Parathyroid adenoma (tissue), 2 donors: ENCODE measurements around the gene PCNX2.

Experiments
- H2AFZ ChIP-seq: fragments of 300-600 bp; sonication (generic); one replicate; pipeline ENCODE4 v1.7.0; 2017; ENCODE audit warnings: antibody characterized with exemption, mild to moderate bottlenecking
- H3K27ac ChIP-seq: fragments of 300-600 bp; sonication (generic); one replicate; pipeline ENCODE4 v1.7.0; 2017
- H3K27me3 ChIP-seq: fragments of 300-600 bp; sonication (generic); one replicate; pipeline ENCODE4 v1.7.0; 2017; ENCODE audit warnings: low read length; ENCODE audit not compliant: control insufficient read depth, insufficient read depth
- H3K36me3 ChIP-seq: fragments of 300-600 bp; sonication (generic); one replicate; pipeline ENCODE4 v1.7.0; 2017; ENCODE audit warnings: low read length; ENCODE audit not compliant: control insufficient read depth, insufficient read depth
- H3K4me1 ChIP-seq: fragments of 300-600 bp; sonication (generic); one replicate; pipeline ENCODE4 v1.7.0; 2017; ENCODE audit warnings: control low read depth
- H3K4me2 ChIP-seq: fragments of 300-600 bp; sonication (generic); one replicate; pipeline ENCODE4 v1.7.0; 2017; ENCODE audit warnings: low read length
- H3K4me3 ChIP-seq: fragments of 300-600 bp; sonication (generic); one replicate; pipeline ENCODE4 v1.7.0; 2017; ENCODE audit warnings: low read depth, low read length
- H3K79me2 ChIP-seq: fragments of 300-600 bp; sonication (generic); one replicate; pipeline ENCODE4 v1.7.0; 2017; ENCODE audit warnings: control low read depth
- H3K9ac ChIP-seq: fragments of 300-600 bp; sonication (generic); one replicate; pipeline ENCODE4 v1.7.0; 2017; ENCODE audit warnings: mild to moderate bottlenecking
- H3K9me3 ChIP-seq: fragments of 300-600 bp; sonication (generic); one replicate; pipeline ENCODE4 v1.7.0; 2017; ENCODE audit warnings: low read length; ENCODE audit not compliant: control insufficient read depth
- CTCF ChIP-seq: fragments of 300-600 bp; sonication (generic); IDR thresholded peaks from one replicate; pipeline ENCODE4 v1.7.0; 2017; ENCODE audit warnings: antibody characterized with exemption, mild to moderate bottlenecking
- donor health status: primary hyperparathyroidism.

Gene PCNX2

DNA sequence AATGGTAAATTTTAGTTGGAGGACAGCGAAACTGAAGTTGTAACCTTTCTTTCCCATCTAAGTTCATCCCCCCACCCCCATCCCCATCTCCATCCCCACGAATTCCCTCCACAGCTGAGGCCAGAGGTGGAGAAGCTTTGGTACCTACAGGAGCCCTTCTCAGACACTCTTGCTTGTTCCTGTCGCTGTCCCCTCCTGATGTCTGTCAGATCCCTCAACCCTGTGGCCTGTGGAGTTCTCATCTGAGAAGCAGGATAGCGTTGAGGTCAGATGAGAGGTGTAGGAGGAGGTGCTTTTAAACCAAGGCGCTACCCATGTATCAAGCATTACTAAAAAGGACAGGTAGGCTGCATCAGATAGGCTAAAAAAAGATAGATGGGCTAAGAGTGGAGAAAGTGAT lies 344.3 kb downstream of the PCNX2 start:
- no peaks in the 10 kb centered on the region for H3K36me3 ChIP-seq
- no peak for TF ChIP-seq CTCF
- H3K4me2 ChIP-seq, result peak overlapping the region; percentile 69
- peak overlapping the region; percentile 63 for H3K27ac ChIP-seq
- no peaks in the 10 kb centered on the region for H3K79me2 ChIP-seq
- H2AFZ ChIP-seq, result peak overlapping the region; percentile 94
- H3K9me3 ChIP-seq, result no peaks in the 10 kb centered on the region
- no peaks in the 10 kb centered on the region for H3K27me3 ChIP-seq
- peak overlapping the region; percentile 88 for H3K4me3 ChIP-seq
- H3K9ac ChIP-seq, result no peak overlapping the region
- H3K4me1 ChIP-seq, result peaks cover 9% of the 10 kb centered on the region

- Histone ChIP-seq H3K4me3 (peak within 1 kb of the TSS; percentile 88), H3K9me3 (no peaks in the 10 kb centered on the region), H3K27ac (peak within 1 kb of the TSS; percentile 63), H3K4me1 (peaks cover 9% of the 10 kb centered on the region), H3K4me2 (peak within 1 kb of the TSS; percentile 69), H3K9ac (peak within 1 kb of the TSS; percentile 23), H2AFZ (peak within 1 kb of the TSS; percentile 94), H3K27me3 (no peaks in the 10 kb centered on the region), H3K79me2 (no peaks in the 10 kb centered on the region), H3K36me3 (no peaks in the 10 kb centered on the region)
- TF ChIP-seq CTCF, result no peak
Observed at GRCh38 chr1:232950197-232951176, 345.0 kb downstream of the PCNX2 start, which contains the start of gene NTPCR. Gene NTPCR (plus strand): TSS chr1:232950611. CDS start chr1:232950711, 100 bp downstream.

DNA sequence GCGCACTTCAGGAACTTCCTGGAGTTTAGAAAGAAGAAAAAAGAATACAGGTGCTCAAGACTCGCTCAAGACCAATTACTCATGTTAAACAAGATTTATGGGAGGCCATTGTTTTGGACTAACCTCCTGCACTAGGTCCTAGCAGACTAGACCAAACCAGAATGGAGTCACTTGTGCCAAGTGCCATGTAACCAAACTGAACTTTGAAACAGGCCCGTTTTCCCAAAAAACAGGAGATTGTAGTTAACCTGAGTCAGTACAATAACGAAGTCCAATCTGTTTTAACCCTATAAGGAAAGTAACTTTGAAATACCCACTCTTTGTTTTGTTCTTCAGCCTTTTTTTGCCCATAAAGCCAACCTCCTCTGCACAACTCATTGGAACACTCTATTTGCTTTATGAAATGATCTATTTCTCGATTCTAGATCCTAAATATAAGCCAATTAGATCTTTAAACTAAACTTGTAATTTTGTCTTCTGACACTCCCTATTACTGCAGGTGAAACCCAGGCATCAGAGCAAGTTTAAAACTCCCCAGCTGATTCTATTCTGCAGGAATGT lies 345.8 kb downstream of the PCNX2 start:
- Histone ChIP-seq H3K9ac (no peak overlapping the region), H3K27me3 (no peaks in the 10 kb centered on the region), H3K4me2 (peak overlapping the region; percentile 69), H3K4me1 (peaks cover 9% of the 10 kb centered on the region), H3K4me3 (peak overlapping the region; percentile 88), H3K36me3 (no peaks in the 10 kb centered on the region), H3K27ac (peak overlapping the region; percentile 51), H3K9me3 (no peaks in the 10 kb centered on the region), H3K79me2 (no peaks in the 10 kb centered on the region), H2AFZ (peak overlapping the region; percentile 94)
- TF ChIP-seq CTCF, result no peak

DNA sequence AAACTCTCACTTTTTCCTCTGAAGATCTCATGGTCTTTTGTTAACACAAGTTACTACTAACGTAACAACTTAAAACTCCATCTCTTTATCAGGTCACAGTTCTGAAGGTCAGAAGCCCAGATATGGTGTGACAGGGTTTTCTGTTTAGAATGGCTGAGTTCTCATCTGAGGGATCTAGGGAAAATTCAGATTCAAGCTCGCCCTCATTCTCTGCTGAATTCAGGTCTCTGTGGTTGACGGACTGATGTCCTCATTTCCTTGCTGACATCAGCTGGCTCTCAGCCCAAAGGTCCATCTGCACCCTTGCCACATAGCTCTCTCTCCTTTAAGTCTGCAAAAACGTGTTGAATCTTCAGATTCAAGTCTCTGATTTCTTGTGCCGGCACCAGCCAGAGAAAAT lies 351.2 kb downstream of the PCNX2 start:
- H3K9me3 ChIP-seq, result no peaks in the 10 kb centered on the region
- no peaks in the 10 kb centered on the region for H3K27me3 ChIP-seq
- peaks cover 3% of the 10 kb centered on the region for H3K4me1 ChIP-seq
- H3K27ac ChIP-seq, result no peak overlapping the region
- H3K4me2 ChIP-seq, result no peak overlapping the region
- no peak overlapping the region for H3K9ac ChIP-seq
- H2AFZ ChIP-seq, result no peak overlapping the region
- H3K36me3 ChIP-seq, result no peaks in the 10 kb centered on the region
- TF ChIP-seq CTCF, result no peak
- H3K4me3 ChIP-seq, result no peak overlapping the region
- no peaks in the 10 kb centered on the region for H3K79me2 ChIP-seq
